Adipocyte (in vitro differentiated cells): ENCODE measurements around the gene FOXA2.

Experiments used
- DNase-seq: peaks from one replicate; pipeline ENCODE4 v3.0.0-alpha.2; 2015; ENCODE audit warnings: low read depth
- H3K27me3 ChIP-seq: replicated peaks from 2 replicates; pipeline ENCODE4 v1.7.0; 2013; ENCODE audit warnings: mild to moderate bottlenecking, low read length, moderate library complexity; ENCODE audit not compliant: control insufficient read depth, insufficient read depth
- H3K36me3 ChIP-seq: 2 replicates; pipeline ENCODE4 v1.7.0; 2013; ENCODE audit warnings: low read length, mild to moderate bottlenecking, moderate library complexity; ENCODE audit not compliant: control insufficient read depth, insufficient read depth, severe bottlenecking
- H3K4me1 ChIP-seq: 2 replicates; pipeline ENCODE4 v1.7.0; 2013; ENCODE audit warnings: mild to moderate bottlenecking, low read length, moderate library complexity; ENCODE audit not compliant: control insufficient read depth, insufficient read depth
- H3K4me3 ChIP-seq: 2 replicates; pipeline ENCODE4 v1.7.0; 2013; ENCODE audit warnings: mild to moderate bottlenecking, low read length, moderate library complexity
- H3K9ac ChIP-seq: 2 replicates; pipeline ENCODE4 v1.7.0; 2013; ENCODE audit warnings: mild to moderate bottlenecking, low read length, moderate library complexity
- H3K9me3 ChIP-seq: 2 replicates; pipeline ENCODE4 v1.7.0; 2013; ENCODE audit warnings: mild to moderate bottlenecking, low read length, moderate library complexity; ENCODE audit not compliant: control insufficient read depth

Gene FOXA2

GRCh38 chr20:22532598-22532997 lies 51.8 kb downstream of the FOXA2 start:
- Histone ChIP-seq H3K9ac (no peak overlapping the region), H3K36me3 (no peaks in the 10 kb centered on the region), H3K9me3 (no peaks in the 10 kb centered on the region), H3K27me3 (peaks cover 25% of the 10 kb centered on the region), H3K4me3 (no peak overlapping the region), H3K4me1 (no peaks in the 10 kb centered on the region)
- DNase-seq = no peak

- no peak for DNase-seq
- Histone ChIP-seq H3K27me3 (peaks cover 25% of the 10 kb centered on the region), H3K9ac (no peak overlapping the region), H3K4me1 (no peaks in the 10 kb centered on the region), H3K4me3 (no peak overlapping the region), H3K36me3 (no peaks in the 10 kb centered on the region), H3K9me3 (no peaks in the 10 kb centered on the region)
Observed at GRCh38 chr20:22531756-22532155, 52.6 kb downstream of the FOXA2 start.

DNA sequence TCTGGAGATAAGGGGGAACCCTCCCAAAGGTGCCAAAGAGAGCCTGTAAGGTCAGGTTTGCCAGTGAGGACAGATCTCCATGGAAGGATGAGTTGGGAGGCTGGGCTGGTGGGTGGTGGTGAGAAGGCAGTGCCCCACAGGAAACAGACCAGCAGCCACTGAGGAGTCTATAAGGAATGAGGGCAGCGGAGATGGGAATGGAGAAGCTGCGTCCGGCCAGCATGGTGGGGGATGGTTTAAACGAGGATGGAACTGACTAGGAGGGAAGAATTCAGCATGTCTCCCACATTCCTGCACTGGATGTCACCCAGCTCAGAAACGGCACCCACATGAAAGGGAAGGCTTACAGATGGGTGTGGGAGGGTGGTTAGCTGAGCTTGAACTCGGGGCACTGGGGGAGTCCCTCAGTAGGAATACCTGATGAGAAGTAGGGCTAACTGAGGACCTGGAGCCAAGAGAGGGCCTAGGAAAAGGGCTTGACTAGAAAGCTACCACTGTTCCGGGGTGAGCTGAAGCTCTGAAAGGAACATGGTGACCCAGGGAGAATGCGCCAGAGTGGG lies 53.2 kb downstream of the FOXA2 start:
- H3K9ac ChIP-seq = no peak overlapping the region
- peaks cover 26% of the 10 kb centered on the region for H3K27me3 ChIP-seq
- no peak overlapping the region for H3K4me3 ChIP-seq

More for the DNA sequence above, 53.2 kb downstream of the FOXA2 start:
- DNase-seq = no peak
- H3K9me3 ChIP-seq = no peaks in the 10 kb centered on the region
- no peaks in the 10 kb centered on the region for H3K4me1 ChIP-seq
- no peaks in the 10 kb centered on the region for H3K36me3 ChIP-seq
